WTC11 (cell line): Measurements from ENCODE around the gene OPTN.

Experiments used
- ATF2 ChIP-seq: sonication (generic); formaldehyde crosslinking; IDR thresholded peaks from 2 replicates; pipeline ENCODE4 v1.8.1; 2022; ENCODE audit warnings: low read depth, missing genetic modification reagents, borderline replicate concordance
- CREB1 ChIP-seq: sonication (generic); formaldehyde crosslinking; IDR thresholded peaks from 2 replicates; pipeline ENCODE4 v1.8.0; 2023; ENCODE audit warnings: mild to moderate bottlenecking, missing genetic modification reagents
- CTCF ChIP-seq: fragments of 200-600 bp; IDR thresholded peaks from 2 replicates; pipeline ENCODE4 v1.8.0; 2022; ENCODE audit warnings: antibody characterized with exemption
- IRF2 ChIP-seq: sonication (generic); formaldehyde crosslinking; IDR thresholded peaks from 2 replicates; pipeline ENCODE4 v1.8.0; 2022; ENCODE audit warnings: low read depth, missing genetic modification reagents, borderline replicate concordance
- MAX ChIP-seq: sonication (generic); formaldehyde crosslinking; IDR thresholded peaks from 2 replicates; pipeline ENCODE4 v1.8.0; 2022; ENCODE audit warnings: mild to moderate bottlenecking, missing genetic modification reagents
- NR1H2 ChIP-seq: sonication (generic); formaldehyde crosslinking; IDR thresholded peaks from 2 replicates; pipeline ENCODE4 v1.9.0; 2021; ENCODE audit warnings: mild to moderate bottlenecking, moderate library complexity, missing genetic modification reagents
- NR2C2 ChIP-seq: sonication (generic); formaldehyde crosslinking; IDR thresholded peaks from 2 replicates; pipeline ENCODE4 v1.8.0; 2022; ENCODE audit warnings: mild to moderate bottlenecking, missing genetic modification reagents
- RORB ChIP-seq: fragments of 250-450 bp; sonication (Bioruptor Pico); IDR thresholded peaks from 2 replicates; pipeline ENCODE4 v1.9.0; 2021; ENCODE audit warnings: mild to moderate bottlenecking
- TP53 ChIP-seq: sonication (generic); formaldehyde crosslinking; IDR thresholded peaks from 2 replicates; pipeline ENCODE4 v1.8.1; 2023; ENCODE audit warnings: mild to moderate bottlenecking, missing genetic modification reagents
- USF2 ChIP-seq: sonication (generic); formaldehyde crosslinking; IDR thresholded peaks from 2 replicates; pipeline ENCODE4 v1.8.1; 2023; ENCODE audit warnings: mild to moderate bottlenecking, missing genetic modification reagents, moderate library complexity
- ZNF281 ChIP-seq: sonication (generic); formaldehyde crosslinking; IDR thresholded peaks from 2 replicates; pipeline ENCODE4 v1.8.0; 2023; ENCODE audit warnings: mild to moderate bottlenecking, missing genetic modification reagents

GRCh38 chr10:13099666-13100348 is at the start of gene OPTN:
- no peak for TF ChIP-seq NR1H2 (CRISPR knock-in tag)
- no peak for TF ChIP-seq CTCF
- TF ChIP-seq CREB1 (CRISPR knock-in tag): no peak
- no peak for TF ChIP-seq ATF2 (CRISPR knock-in tag)
- TF ChIP-seq TP53 (CRISPR knock-in tag): no peak
- 0 out of 2 replicates have a peak, but pooled peaks have one; percentile 48 for TF ChIP-seq USF2 (CRISPR knock-in tag)
- TF ChIP-seq ZNF281 (CRISPR knock-in tag): no peak
- no peak for TF ChIP-seq RORB (CRISPR knock-in tag)
- no peak for TF ChIP-seq MAX (CRISPR knock-in tag)
- no peak for TF ChIP-seq NR2C2
- no peak for TF ChIP-seq IRF2 (CRISPR knock-in tag)
